AG10803 (cell line): ENCODE measurements around the gene STAM.

Experiments
- DNase-seq: peaks from one replicate; pipeline ENCODE4 v3.0.0; 2010; ENCODE audit warnings: low read depth
- H3K4me3 ChIP-seq: 2 replicates; pipeline ENCODE4 v1.5.1; 2011; ENCODE audit warnings: mild to moderate bottlenecking, low read length, control low read depth
- CTCF ChIP-seq: conservative IDR thresholded peaks from 2 replicates; pipeline ENCODE4 v1.5.1; 2011; ENCODE audit warnings: mild to moderate bottlenecking, low read length, control low read depth, inconsistent platforms

The STAM gene

DNA sequence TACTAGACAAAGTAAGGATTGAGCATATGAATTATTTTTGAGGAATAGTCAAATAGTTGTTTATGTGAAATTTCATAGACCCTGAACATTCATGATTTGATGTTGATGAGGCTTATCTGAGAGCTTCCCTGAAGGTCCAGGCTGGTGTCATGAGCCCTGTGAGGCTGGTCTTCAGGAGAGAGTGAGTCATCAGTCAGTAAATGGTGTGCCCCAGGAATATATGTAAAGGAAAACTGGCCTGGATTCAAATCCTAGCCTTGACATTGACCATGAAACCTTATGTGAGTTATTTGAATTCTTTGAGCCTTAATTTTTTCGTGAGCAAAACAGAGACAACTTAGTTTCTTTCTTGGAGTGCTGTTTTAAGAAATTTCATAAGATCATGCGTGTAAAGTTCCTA is 114.2 kb downstream of the STAM start:
- no peak overlapping the region for H3K4me3 ChIP-seq
- TF ChIP-seq CTCF = no peak
- DNase-seq = no peak

DNA sequence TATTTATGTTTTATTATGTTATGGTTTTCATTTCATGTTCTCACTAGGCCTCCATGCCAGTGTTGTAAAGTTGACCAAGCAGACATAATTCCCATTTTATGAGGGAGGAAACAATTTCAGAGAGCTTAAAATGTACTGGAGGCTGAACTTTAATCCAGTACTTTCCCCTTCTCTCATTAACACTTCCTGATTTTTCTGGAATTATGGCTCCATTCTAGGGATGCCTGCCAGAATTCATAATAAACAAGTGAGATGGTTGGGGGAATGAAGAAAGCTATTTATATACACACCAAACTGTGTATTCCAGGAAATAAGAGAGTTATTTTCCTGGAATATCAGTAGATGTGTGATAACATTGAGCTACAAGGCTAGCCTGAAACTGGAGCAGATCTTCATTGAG is 114.9 kb downstream of the STAM start:
- no peak for TF ChIP-seq CTCF
- DNase-seq = no peak

GRCh38 chr10:17764142-17764541 is 120.2 kb downstream of the STAM start:
- no peak for TF ChIP-seq CTCF
- no peak overlapping the region for H3K4me3 ChIP-seq
- DNase-seq = no peak

More for the DNA sequence above, 114.9 kb downstream of the STAM start:
- H3K4me3 ChIP-seq = no peak overlapping the region

- no peak for DNase-seq
- no peak for TF ChIP-seq CTCF
- H3K4me3 ChIP-seq = no peak overlapping the region
Observed at GRCh38 chr10:17765602-17766001, 121.7 kb downstream of the STAM start.
